HG03159 (cell line): Measurements from ENCODE around the gene WDR31.
"Not testable (repeated sequence)": the region's sequence is repeated elsewhere in the genome, so short reads cannot be mapped to it uniquely, and the experiment has no call there.

Experiments
- ATAC-seq: cut with Tn5 transposase; IDR thresholded peaks from one replicate; pipeline ENCODE4 v1.9.1; 2021; ENCODE audit warnings: mild to moderate bottlenecking, moderate library complexity; ENCODE audit not compliant: unreplicated experiment

The WDR31 gene

DNA sequence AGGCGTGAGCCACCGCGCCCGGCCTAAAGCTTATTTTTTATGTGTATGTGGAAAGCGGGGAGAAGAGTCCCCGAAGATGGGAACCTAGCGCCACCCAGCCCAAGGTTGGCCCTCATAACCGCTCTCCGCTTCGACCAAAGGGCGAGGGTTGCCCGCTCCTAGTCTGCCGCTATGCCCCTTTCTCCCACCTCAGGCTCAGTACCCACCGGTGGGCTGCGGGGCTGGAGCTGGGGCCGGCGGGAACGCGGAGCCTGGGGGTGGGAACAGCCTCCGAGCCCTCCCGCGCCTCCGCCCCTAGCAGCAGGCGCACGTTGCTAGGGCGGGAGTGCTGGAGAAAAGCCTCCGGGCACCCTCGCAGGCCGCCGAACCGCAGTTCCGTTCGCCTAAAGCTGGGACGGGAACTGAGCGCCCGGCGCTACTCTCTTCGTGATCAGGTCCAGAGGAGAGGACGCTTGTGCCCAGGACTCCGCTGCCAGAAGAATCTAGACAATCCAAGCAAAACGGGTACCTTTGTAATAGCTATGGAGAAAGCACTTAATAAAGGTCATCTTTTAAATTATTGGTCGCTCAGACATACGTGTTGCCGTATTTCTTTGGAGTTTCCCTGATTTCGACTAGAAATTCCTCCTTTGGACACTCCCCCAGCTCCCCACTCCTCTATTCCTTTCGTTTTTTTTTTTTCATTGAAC is at the start of gene WDR31:
TSS of gene WDR31 (minus strand) at position 265 of the 689 bp plus-strand sequence. CDS start 8,253 bp downstream, outside the sequence.
- peak; percentile 97 for ATAC-seq

DNA sequence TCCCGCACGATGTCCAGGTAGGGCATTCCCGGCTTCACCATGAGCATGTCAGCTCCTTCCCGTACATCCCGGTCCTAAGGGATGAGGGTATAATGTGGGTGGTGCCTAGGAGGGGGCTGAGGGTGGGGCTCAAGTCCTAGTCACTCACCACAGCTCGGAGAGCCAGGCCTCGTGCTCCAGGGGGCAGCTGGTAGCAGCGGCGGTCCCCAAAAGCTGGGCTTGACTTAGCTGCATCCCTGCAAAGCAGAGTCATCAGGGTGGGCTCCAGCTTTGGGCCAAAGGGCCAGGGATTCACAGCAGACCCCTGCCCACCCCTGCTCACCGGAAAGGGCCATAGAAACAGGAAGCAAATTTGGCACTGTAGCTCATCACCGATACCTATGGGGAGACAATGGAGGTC is 49.4 kb upstream of the WDR31 start:
- ATAC-seq: no peak

DNA sequence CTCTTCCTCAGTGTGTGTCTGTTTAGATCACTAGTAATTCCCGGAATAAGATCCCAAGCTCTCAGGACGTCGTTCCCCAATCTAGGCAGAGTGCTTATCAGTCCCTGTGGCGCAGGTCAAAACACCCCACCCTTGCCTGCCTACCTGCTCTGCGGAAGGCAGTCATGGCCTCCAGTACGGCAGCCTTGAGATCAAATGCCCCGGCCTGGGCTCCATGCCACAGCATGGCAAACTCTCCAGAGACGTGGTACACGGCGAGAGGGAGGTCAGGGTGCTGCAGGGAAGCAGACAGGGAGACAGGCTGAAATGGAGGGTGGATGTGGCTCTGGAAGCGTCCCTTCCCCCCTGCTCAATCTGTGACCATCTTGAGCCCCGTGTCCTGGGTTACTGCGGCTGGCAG is 48.8 kb upstream of the WDR31 start:
- no peak for ATAC-seq

DNA sequence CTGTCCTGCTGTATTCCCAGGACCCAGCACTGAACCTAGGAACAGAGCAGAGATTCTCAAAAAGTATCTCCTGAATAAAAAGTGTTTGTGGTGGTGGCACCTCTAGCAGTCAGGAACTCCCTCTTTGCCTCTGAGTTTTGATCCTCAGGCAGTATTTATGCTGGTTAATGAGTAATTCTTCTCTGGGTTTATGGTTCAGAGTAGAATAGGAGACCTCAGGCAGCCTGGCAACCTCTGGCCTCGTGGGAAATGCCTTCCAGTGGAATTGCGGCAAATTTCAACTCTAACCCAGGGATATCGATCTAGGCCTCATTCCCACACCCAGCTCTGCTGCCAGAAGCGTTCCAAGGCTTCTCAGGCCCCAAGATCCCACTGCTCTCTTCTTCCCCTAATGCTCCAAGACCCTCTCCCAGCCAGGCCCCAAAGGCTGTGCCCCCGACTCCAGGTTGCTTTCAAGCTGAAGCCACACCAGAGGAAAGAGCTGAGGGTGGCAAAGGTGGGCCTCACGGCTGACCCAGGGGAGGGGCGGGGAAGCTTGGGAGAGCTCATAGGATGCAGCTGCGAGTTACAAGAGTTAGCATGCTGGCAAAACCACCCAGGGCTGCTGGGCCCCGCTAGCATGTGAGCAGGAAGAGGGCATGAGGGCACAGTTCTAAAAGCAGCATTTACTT is 47.6 kb upstream of the WDR31 start:
- ATAC-seq: no peak

DNA sequence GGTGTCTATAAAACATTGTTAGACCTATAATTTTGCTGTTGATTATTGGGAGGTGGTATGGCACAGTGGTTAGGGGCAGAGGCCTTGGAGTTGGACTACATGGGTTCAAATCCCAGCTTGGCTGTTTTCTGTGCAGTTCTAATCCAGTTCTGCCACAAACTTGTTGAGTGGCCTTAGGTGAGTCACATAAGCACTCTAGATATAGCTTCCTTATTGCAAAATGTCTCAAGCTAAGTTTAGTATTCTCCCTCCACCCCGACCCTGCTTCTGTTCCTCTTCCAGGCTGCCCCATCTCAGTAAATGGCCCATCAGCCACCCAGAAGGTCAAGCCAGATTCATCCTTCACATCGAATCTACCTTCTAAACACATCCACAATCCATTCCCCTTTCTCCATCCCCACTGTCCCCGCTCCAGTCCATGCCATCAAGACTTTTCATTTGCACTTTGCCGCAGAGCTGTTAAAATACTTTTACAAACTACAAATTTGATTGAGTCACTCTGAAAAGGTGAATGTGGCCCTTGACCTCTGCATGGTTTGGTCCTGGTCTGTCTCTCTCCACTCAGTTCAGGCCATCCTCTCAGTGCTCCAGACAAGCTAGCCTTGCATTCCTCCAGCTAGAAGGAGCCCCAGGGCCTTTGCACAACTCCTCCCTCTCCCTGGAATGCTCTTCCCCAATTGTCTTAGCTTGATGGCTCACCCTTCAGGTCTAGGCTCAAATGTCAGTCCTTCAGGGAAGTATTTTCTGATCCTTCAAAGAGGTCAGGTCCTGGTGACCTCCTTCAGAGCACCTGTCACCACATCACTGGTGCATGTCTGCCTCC is 46.7 kb upstream of the WDR31 start:
- ATAC-seq: no peak

DNA sequence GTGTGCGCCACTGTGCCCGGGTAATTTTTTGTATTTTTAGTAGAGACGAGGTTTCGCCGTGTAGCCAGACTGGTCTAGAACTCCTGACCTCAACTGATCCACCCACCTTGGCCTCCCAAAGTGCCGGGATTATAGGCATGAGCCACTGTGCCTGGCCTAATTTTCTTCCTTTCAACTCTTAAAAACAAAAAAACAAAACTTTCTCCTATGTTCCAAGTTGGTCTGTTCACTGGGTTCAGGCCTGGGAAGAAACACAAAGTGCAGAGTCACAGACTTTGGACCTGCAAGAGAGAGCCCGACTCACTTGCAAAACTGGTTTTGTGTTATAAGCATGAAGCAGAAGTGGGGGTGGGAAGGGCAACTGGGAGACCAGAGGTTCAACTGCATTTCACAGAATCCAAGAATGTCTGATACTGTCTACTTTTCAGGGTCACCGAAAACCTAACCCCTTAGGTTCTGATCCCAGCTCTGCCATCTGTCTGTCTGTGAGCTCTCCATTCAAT is 41.9 kb upstream of the WDR31 start:
- no peak for ATAC-seq

DNA sequence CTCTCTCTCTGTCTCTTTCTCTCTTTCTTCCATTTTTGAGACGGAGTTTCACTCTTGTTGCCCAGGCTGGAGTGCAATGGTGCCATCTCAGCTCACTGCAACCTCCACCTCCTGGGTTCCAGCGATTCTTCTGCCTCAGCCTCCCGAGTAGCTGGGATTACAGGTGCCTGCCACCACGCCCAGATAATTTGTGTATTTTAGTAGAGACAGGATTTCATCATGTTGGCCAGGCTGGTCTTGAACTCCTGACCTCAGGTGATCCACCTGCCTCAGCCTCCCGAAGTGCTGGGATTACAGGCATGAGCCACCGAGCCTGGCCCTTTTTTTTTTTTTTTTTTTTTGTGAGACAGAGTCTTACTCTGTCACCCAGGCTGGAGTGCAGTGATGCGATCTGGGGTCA is 41.4 kb upstream of the WDR31 start:
- not testable (repeated sequence) for ATAC-seq

DNA sequence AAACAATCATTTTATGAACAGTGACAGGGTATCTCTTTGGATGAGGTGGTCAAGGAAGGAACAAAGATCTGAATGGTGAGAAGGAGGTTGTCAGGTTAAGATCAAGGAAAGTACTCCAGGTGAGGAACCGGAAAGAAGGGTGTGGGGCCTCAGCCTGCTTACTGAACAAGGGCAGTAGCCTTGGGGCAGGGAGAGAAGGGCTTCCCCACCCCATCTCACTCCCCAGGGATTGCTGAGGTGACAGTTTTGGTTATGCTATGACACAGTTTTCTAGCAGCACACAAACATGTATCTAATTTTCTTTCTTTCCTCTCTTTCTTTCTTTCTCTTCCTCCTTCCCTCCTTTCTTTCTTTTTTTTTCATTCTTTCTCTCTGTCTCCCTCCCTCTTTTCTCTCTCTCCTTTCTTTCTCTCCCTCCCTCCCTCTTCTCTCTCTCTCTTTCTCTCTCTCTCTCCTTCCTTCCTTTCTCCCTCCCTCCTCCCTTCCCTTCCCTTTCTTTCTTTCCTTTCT is 40.8 kb upstream of the WDR31 start:
- peak; percentile 47 for ATAC-seq

DNA sequence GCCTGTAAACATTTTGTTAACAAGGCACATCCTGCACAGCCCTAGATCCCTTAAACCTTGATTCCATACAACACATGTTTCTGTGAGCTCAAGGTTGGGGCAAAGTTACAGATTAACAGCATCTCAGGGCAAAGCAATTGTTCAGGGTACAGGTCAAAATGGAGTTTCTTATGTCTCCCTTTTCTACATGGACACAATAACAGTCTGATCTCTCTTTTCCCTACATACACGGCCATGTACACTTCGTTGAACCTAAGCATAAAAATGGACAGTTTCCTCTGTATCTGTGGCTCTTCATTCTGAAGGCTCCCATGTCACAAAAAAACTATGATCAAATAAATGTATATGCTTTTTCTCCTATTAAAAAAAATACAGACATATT is 39.7 kb upstream of the WDR31 start:
- not testable (repeated sequence) for ATAC-seq

DNA sequence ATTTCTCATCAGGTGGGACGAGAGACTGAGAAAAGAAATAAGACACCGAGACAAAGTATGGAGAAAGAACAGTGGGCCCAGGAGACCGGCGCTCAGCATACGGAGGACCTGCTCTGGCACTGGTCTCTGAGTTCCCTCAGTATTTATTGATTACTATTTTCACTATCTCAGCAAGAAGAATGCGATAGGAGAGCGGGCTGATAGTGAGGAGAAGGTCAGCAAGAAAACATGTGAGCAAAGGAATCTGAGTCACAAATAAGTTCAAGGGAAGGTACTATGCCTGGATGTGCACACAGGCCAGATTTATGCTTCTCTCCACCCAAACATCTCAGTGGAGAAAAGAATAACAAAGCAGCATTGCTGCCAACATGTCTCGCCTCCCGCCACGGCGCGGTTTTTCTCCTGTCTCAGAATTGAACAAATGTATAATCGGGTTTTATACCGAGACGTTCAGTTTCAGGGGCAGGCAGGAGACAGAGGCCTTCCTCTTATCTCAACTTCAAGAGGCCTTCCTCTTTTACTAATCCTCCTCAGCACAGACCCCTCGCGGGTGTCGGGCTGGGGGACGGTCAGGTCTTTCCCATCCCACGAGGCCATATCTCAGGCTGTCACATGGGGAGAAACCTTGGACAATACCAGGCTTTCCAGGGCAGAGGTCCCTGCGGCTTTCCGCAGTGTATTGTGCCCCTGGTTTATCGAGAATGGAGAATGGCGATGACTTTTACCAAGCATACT is 39.2 kb upstream of the WDR31 start:
- not testable (repeated sequence) for ATAC-seq

DNA sequence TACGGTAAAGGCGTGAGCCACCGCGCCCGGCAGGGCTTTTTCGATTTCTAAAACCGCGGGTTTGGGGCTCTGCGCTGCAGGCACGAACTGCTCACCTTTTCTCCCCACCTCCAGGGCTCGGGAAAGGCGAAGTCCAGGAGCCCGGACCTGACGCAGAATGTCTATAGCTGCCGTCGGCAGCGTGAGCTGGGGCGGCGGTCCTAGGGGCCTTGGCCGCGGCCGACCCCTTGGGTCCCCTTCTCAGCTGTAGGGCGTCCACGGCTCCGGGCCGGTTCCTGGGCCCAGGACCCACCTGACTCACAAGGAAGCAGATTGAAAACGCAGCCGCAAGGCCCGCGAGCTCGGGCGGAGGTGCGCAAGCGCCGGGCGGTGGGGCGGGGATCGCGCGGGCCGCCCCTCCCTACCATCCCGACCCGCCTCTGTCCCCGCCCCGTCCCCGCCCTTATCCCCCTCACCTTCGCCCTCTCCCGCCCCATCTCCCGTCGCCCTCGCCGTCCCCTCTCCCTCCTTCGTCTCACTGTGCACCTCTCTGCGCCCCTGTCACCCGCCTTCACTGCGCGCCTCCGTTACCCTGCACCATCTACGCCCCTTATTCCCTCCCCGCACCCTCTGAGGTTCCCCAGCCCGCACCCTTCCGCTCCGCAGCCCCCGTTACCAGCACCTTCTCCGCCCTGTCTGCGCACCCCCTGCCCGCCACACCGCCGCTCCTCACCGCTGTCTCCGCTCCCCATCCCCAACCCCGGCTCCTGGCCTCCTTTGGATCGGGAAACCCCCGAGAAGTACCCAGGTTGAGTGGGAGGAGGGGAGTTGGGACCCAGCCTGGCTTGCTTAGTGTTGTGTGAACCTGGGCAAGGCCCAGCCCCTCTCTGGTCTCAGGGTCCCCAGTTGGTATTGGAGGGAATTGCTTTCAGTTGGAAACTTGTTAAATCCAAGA is 36.8 kb upstream of the WDR31 start, which contains the start of gene HDHD3:
TSS of gene HDHD3 (minus strand) at position 353 of the 934 bp plus-strand sequence. CDS start 2,632 bp downstream, outside the sequence.
- ATAC-seq: peak; percentile 66

DNA sequence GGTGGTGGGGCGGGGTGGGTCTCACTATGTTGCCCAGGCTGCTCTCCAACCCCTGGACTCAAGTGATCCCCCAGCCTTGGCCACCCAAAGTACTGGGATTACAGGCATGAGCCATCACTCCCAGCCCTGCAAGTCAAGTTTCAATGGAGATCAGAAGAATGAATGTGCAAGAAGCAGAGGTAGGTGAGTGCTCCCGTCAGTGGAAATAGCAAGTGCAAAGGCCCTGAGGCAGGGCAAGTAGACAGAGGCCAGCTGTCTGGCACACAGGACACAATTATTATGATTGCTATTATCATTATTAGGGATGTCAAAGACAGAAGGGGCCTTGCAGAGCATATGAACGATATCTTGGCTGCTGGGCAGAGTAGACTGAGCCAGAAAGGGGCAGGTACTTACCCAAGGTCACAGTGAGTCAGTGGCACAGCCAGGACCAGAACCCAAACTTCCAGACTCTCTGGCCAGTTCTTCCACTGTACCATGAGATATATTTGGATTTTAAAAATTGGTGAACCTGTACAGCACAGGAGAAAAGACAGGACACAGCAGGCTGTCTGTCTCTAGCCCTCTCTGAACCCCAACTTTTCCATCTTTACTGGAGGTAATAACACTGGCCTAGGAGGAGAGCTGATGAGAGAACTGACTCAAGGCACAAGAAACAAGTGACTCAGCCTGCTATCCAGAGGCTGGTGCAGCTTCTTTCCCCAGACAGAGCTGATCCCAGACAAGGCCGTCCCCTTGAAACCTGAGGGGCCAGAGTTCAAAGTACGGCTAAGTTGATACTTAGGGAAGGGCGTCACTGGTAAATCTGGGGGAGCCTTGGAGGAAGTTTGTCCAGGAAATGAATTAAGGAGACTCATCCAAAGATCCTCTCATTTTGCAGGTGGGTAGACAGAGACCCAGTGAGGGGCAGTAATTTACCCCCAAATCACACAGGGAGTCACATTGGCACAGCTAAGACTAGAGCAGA is 35.3 kb upstream of the WDR31 start:
- ATAC-seq: no peak

DNA sequence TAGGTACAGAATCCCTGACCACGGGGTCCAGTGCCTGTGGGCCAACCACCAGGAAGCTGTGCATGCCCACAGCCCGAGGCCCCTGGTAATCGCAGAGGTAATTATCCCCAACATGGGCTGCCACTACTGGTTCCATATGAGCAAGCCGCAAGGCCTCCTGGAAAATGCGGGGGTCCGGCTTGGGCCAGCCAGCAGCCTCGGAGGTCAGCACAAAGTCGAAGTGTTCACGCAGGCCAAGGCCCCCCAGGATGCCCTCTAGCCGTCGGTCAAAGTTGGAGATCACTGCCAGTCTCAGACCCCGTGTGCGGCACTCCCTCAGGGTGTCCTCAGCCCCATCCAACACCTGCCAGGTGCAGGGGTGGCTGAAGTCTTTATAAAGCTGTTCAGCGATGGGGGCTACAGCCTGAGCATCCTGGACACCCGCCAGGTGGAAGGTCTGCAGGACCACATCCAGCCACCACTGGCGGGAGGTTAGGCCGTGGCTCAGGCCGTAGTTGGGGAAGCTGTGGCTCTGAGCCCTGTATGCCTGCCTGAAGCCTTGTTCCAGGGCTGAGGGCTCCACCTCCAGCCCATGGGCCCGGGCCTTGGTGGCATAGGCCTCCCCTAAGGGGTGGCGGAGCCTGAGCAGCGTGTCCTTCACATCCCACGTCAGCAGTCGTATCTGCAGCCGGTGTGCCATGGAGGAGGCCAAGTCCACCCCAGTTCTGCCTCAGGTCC is 33.8 kb upstream of the WDR31 start:
- ATAC-seq: no peak

DNA sequence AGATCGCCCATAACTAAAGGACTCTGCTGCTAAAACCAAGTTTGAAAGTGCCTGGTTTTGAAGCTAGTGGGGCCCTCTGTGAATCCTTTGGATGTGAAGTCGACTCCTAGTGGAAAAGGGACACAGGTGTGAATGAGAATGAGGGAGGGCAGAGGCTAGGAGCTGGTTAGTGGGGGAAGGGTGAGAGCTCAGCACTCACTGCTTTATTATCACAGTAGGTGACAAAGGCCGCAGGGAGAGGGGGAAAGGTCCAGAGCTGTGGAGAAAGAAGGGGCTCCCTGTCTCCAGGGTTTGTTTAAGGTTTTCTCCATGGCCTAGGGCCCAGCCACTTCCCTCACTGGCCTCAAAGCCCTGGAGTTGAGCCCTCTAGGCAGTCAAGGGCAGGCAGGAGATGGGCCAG is 33.2 kb upstream of the WDR31 start:
- no peak for ATAC-seq

DNA sequence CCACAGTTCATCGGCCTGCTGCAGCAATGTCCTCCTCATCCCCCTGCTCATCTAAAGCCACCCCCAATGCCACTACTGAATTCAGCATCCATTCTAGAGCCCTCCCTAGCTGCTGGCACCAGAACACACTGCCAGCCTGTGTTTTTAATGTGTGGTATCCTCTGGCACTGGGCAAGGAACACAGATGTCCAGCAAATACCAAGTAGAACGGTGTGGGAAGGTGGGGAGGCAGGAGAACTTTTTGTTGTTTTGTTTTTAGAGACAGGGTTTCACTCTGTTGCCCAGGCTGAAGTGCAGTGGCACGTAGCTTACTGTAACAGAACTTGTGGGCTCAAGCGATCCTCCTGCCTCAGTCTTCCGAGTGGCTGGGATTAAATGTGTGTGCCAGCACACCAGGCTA is 32.0 kb upstream of the WDR31 start:
- ATAC-seq: no peak

DNA sequence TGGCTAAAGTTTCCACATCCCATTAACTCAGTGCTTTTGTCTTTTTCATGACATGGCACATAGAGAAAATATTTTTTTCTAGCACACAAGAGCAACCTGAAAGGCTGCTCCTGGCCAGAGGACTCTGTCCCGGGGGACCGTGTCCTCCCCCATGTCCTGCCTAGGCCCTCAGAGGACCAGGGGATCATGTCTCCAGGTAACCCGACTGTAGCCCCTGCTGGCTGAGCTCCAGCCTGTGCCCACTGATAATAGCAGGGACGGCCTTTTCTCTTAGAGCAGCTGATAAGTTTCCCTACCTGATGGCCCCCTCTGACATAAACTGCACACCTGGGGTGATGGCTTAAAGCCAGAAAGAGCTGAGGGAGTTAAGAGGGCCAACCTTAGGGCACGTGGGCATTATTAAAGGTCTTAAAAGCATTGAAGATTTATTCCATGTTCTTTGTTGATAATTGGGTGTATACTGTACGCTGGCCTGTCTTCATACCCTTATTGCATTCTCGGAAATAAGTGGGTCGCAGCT is 30.8 kb upstream of the WDR31 start:
- ATAC-seq: no peak

DNA sequence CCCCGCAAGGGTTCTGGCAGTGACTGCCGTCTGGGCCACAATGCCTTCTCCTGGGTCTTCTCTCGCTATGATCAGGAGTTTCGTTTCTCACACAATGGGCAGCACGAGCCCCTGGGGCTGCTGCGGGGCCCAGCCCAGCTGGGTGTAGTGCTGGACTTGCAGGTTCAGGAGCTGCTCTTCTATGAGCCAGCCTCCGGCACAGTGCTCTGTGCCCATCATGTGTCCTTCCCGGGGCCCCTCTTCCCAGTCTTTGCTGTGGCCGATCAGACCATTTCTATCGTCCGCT is 29.7 kb upstream of the WDR31 start:
- ATAC-seq: no peak
